Suppressor macrophage treated with lipopolysaccharide for 1 hour (primary cell): Measurements from ENCODE around the gene GGACT.
"Not testable (repeated sequence)": the region's sequence is repeated elsewhere in the genome, so short reads cannot be mapped to it uniquely, and the experiment has no call there.

Source experiments
- DNase-seq, 3 donors: peaks; one replicate each; pipeline ENCODE4 v3.0.0-alpha.2; 2020 to 2022

Gene GGACT

DNA sequence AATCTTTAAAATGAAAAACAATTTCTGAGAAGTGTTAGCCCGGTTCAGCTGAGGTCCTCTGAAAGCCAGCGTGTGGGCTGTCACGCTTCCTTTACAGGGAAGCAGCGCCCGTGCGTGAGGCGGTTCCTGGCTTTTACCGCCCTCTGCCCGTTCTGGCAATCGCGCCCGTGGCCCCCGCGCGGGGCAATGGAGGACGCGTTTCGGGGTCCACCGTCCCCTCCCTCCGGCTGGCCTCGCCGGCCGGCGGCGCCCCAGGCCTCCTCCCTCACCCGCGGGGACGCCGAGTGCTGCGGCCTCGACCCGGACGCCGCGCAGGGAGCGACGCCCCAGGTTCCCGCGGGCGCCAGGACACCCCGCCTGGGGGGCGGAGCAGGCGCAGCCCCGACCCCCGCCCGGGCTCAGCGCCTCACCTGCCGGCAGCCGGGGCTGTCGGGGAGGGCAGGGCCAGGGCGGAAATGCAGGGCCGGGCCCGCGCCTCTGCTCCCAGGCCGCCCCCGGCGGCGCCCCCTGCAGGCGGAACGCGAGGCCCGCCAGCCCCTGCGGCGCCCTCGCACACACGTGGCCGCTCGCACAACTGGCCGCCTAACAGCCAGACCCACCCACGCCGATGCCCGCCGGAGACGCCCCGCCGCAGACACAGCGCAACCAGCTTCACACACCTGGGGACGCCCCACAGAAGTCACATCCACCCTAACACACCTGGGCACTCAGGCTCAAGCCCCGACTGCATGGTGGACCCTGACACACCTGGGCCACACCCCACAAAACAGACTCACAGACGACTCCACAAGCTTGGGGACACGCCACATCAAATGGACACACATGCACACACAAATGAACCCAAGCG, at the start of gene GGACT:
GGACT (minus strand) TSS at position 459 of the 847 bp plus-strand sequence. CDS start 56,198 bp downstream, outside the sequence.
- peak; percentile 68 to 89 (median 82) for DNase-seq

GRCh38 chr13:100637796-100638195, 49.2 kb upstream of the GGACT start:
- no peak for DNase-seq

DNA sequence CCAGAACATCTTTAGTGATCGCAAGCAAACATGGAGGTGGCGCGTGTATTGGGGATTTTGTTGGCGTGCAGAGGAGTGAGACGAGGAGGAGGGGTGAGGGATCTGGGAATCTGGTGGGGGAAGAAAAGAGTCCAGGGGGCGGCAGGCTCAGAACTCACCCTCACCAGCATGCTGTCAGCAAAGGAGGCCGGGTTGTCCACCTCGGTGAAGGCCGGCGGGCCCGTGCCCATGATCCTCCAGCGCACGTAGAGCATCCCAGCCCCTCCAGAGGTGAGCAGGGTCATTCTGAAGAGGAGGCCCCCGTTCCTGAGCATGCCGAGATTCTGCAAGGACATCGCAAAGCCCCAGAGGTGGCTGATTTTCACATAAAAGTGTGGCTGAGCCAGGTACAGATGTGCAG, 48.8 kb upstream of the GGACT start:
- DNase-seq: no peak

DNA sequence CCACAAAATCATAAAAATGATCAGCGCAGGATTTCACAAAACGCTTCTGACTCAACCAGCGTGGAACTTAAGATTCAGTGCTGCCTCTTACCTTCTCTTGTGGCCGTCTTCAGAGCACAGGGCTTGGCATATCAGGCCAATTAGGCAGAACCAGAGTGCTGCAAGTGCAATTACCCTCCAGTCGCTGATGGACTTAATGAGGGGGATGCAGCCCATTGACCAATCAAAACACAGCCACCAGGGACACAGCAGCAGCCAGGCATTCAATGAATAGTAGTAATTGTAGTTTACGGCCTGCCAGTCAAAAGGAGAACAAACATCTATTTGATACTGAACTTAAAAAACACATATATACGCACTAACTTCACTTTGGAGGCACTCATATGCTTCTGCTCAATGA, 47.9 kb upstream of the GGACT start:
- DNase-seq: no peak

DNA sequence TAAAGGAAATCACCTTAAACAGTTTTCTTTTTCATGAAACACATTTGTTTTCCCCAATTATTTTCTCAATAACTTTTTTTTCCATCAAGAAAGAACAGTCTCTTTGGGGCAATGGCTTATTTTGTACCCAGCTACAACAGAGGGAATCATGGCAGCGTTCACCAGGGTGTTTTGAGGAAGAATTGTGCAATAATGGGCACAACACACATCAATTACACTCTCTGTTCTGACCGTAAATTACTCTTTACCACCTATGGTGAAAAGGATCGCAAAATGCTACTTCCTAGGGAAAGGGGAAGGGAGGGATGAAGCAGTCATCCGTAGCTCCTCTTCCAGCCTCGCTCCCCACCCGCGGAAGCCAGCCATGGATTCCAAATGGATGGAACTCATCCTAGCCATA, 47.4 kb upstream of the GGACT start:
- DNase-seq: no peak

GRCh38 chr13:100634696-100635095, 46.1 kb upstream of the GGACT start:
- no peak for DNase-seq

DNA sequence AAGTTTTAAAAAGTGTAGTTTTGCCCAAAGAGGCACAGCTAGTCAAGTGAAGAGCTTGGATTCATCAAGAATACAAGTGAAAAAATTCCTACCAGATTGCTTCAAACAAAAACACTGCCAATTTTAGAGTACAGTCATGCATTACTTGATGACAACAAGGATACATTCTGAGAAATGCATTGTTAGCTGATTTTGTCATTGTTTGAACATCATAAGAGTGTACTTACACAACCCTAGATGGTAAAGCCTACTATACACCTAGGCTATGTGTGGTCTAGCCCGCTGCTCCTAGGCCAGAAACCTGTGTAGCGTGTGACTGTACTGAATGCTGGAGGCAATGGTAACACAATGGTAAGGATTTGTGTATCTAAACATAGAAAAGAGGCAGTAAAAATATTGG, 44.9 kb upstream of the GGACT start:
- no peak for DNase-seq

DNA sequence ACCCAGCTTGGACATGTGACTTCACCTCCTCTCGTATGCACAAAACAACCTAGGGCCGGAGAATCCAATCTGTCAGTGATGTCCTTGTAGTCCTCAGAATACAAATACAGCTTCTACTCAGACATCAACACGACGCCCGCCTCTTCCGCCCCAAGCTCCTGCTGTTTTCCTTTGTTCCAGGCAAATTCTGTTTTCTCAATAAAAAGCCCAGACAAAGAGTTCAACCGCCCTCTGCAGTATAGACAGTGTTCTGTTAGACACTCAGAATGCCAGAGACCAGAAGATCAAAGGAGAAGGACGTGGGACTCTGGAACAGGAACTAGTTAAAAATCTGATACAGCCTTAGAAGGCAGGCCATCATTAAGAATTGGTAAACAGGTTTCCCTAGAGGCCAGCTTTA, 42.0 kb upstream of the GGACT start:
- no peak for DNase-seq

DNA sequence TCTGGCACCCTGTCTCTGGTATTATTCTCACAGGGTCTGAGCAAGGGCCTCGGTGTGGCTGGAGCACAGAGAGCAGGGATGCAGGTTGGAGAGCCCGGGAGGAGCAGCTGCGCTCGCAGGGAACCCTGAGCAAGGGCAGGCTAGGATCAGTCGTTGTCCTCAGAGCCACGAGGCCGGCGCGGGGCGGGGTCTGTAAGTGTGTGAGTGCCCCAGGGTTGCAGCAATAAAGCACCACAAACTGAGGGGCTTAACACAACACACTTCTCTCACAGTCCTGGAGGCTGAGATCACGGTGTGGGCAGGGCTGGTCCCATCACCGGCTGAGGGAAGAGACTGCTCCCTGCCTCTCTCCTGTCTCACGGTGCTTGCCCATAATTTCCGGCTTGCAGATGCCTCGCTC, 38.5 kb upstream of the GGACT start:
- no peak for DNase-seq

DNA sequence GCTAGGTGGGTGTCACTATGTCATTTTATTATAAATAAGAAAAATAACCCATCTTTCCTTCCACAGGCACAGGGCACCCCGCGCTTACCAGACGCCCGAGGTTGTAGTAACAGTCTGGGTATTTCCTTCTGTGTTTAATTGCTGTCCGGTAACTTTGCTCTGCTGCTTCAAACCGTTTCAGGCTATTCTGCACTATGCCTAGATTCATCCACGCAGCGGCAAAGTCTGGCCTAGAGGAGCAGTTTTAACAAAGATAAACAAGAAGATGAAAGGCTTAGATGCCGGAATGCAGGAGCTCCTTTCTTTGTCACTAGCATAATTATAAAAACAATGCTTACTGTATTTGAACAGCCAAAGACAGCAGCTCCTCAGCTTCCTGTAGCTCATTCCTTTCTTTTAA, 36.9 kb upstream of the GGACT start:
- DNase-seq: no peak

GRCh38 chr13:100620792-100621191, 32.2 kb upstream of the GGACT start:
- no peak for DNase-seq

- no peak for DNase-seq
Observed at GRCh38 chr13:100619940-100620339, 31.4 kb upstream of the GGACT start.

- DNase-seq: not testable (repeated sequence)
Observed at GRCh38 chr13:100618897-100619296, 30.3 kb upstream of the GGACT start.

DNA sequence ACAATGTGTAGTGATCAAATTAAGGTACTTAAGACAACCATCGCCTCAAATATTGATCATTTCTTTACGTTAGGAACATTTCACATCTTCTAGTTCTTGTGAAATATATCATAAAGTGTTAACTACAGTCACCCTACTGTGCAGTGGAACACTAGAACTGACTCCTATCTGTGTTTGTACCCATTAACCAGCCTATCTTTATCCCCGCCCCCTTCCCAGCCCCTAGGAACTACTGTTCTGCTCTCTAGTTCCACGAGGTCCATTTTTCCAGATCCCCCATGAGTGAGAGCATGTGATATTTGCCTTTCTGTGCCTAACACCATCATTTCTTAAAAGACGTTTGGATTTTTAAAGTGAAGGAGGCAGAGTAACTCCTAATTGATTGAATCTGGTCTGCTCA, 24.4 kb upstream of the GGACT start:
- no peak for DNase-seq

GRCh38 chr13:100611678-100612492, 23.3 kb upstream of the GGACT start:
- DNase-seq: no peak

GRCh38 chr13:100610391-100611347, 22.1 kb upstream of the GGACT start:
- DNase-seq: peak in 1 of 3 donors; percentile 30

- DNase-seq: peak; percentile 36 to 46 (median 38)
Observed at GRCh38 chr13:100608906-100609305, 20.3 kb upstream of the GGACT start.

GRCh38 chr13:100608489-100608888, 19.9 kb upstream of the GGACT start:
- no peak for DNase-seq

DNA sequence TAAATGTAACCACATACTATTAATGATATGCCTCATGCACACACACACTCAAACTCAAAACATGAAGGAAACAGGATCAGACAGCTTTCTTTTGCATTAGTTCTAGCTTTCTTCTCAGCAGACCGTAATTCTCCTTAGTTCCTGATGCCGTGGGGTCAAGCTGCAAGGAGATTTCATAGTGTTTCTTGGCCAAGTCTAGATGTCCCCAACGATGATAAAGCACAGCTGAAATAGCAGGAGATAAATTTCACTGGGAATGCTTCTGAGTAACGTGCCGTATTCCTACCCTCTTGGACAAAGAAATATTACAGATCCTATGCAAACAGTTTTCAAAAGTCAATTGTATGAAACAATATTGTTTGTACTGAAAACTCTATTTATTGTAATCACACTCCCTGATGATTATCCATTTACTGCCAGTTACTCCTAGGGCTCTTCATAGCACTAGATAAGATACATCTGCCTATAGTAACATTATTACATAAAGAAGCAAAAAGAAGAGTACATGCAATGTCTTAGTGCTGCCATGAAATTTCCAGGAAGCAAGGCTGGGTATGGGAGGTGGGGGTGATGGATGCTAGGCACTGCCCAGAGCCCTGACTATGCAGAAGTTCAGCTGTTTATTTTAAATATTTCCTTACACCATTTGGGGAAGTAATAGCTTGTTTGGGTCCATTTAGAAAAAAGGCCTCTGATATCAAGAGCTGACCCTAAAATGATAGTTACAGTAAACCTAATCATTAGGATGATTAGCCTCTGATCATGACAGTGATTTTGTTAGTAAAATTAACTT, 16.5 kb upstream of the GGACT start:
- DNase-seq: peak; percentile 18 to 33 (median 20)

DNA sequence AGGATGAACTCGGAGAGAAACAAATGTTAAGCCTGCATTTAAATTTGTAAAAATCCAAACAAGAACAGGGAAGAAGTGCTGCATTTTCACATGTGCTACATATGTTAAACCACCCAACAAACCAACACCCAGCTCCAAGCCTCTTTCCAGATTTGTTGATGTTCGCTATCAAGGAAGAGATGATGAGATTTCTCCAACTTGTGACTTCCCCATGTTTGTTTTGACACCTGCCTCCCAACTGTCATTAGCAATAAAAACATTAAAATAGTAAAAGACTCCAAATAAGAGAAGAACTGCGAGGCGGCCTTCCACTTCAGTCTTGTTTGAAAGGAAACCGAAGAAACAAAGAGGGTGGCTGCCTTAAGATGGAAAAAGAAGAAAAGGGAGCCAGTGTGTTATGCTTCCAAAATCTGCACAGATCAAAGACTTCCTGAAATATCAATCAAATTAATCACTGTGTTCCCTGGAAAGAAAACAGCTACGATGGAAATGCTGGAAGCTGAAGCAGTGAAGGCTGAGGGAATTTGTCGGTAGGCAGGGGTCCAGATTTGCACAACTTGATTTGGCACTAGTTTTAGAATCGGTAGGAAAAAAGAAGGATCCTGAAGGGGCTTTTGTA, 14.0 kb upstream of the GGACT start:
- DNase-seq: no peak

DNA sequence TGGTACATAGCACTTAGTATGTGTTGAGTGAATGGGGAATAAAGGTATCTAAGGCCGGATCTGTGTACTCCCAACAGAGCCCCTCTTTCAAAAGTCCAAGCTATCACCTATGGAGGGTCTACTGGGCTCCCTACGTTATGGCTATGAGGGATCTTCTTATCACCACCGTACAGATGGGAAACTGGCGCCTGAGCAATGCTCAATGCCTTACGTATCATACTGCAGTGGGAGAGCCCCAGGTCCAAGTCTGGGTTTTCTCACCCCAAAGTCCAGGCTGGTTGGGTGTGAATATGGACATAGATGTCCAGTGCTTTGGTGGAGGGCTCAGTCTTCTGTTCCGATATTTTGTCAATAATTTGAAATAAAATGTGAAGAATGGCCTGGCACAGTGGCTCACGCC, 13.1 kb upstream of the GGACT start:
- DNase-seq: no peak

- no peak for DNase-seq
Observed at GRCh38 chr13:100600915-100601314, 12.3 kb upstream of the GGACT start.
